Kidney (tissue), 14 donors: ENCODE measurements around the gene NDC1. TPM values are rescaled to one million over a fixed set of nuclear protein-coding genes. Genes with fewer than 3 reads are reported as not detected.

ENCODE experiments used
- DNase-seq, 5 donors: peaks; one replicate each; pipeline ENCODE4 v3.0.0-alpha.2; 2013 to 2020
- FAIRE-seq: peaks from 2 replicates; lab custom pipeline; 2012; peaks lifted over from hg19 to GRCh38; lab: Jason Lieb, UNC
- H3K27ac ChIP-seq, 2 donors: one replicate each; pipeline ENCODE4 v1.7.0; 2013; ENCODE audit warnings: low read depth in 2 of 2, low read length in 2 of 2, inconsistent platforms in 1 of 2
- H3K27me3 ChIP-seq: one replicate; pipeline ENCODE4 v1.7.1; 2013; ENCODE audit warnings: low read length, inconsistent platforms; ENCODE audit not compliant: control insufficient read depth, insufficient read depth
- H3K36me3 ChIP-seq, 3 donors: one replicate each; pipeline versions ENCODE4 v1.7.0 to v1.7.1; 2013; ENCODE audit warnings: low read length in 3 of 3, control low read depth in 1 of 3, inconsistent platforms in 1 of 3; ENCODE audit not compliant: insufficient read depth in 3 of 3, control insufficient read depth in 2 of 3
- H3K4me1 ChIP-seq, 3 donors: one replicate each; pipeline versions ENCODE4 v1.7.0 to v1.7.1; 2013; ENCODE audit warnings: low read length in 3 of 3, inconsistent platforms in 1 of 3, low read depth in 1 of 3; ENCODE audit not compliant: control insufficient read depth in 2 of 3, insufficient read depth in 2 of 3
- H3K4me3 ChIP-seq, 3 donors: one replicate each; pipeline versions ENCODE4 v1.7.0 to v1.8.1; 2013; ENCODE audit warnings: low read length in 3 of 3, control low read depth in 1 of 3, inconsistent platforms in 1 of 3
- H3K9ac ChIP-seq, 3 donors: one replicate each; pipeline versions ENCODE4 v1.7.0 to v1.7.1; 2013; ENCODE audit warnings: low read length in 3 of 3, control low read depth in 1 of 3, inconsistent platforms in 1 of 3
- H3K9me3 ChIP-seq, 3 donors: one replicate each; pipeline versions ENCODE4 v1.7.0 to v1.7.1; 2013; ENCODE audit warnings: low read length in 3 of 3, control low read depth in 1 of 3, inconsistent platforms in 1 of 3; ENCODE audit not compliant: control insufficient read depth in 2 of 3, insufficient read depth in 1 of 3
- intact Hi-C: fragments of 100-400 bp; cut with DNase I; formaldehyde crosslinking; loops from one replicate; pipeline ENCODE4 v1.11.1; 2022
- polyA plus RNA-seq: library from polyadenylated mRNA; stranded (reverse); fragments of 350-450 nt; fragmentation: Illumina TruSeq; extraction: RNeasy Lipid Tissue Mini Kit (QIAGEN cat#74804); gene quantifications from one replicate; pipeline ENCODE4 v1.2.3, GENCODE V29; 2014; ENCODE audit warnings: low read depth, low replicate concordance; ENCODE audit not compliant: insufficient read depth
- total RNA-seq: library from RNA; stranded (reverse); fragmentation: NEBNext Ultra II Directional; extraction: Animal tissue kit (Norgen Biotek cat#: 25700); gene quantifications from one replicate; pipeline ENCODE4 v1.2.1, GENCODE V29; 2021
- TF ChIP-seq, protein P1 (sequence below): IDR thresholded peaks from 3 replicates; pipeline ENCODE4 v1.5.1; 2012; ENCODE audit warnings: mild to moderate bottlenecking, moderate library complexity, borderline replicate concordance; ENCODE audit not compliant: insufficient read depth; ENCODE audit errors: extremely low read depth
- donor health status: control.
- donor health status: control.
- donor health status: control.
- donor health status: control.
- donor health status: control.
- donor health status: DM: yes; HTN: yes; CAD: no.
- donor health status: Normal renal cell carcinoma (clear cell type).

NDC1 gene
- total and polyA plus RNA-seq, 2 donors from 2014 or later, result 5.6 to 8.5 TPM

DNA sequence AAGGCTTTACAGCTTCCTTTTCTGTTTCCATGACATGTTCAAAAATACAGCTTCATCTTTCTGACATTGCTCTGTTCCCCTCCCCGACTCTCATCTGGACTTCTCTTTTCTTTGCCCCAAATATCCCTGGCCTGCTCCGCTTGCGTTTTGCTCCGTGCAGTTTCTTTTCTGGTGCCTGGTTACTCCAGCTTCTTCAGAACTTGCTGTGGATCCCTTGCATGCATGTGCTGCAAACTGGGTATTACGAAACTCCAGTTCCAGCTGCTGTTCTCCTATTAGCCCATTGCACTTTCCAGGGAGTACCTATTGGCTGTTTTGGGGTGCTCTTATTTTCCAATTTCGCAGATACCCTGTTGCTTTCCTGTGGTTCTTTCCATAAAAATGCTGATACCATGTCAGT lies 9.9 kb upstream of the NDC1 start:
- no peaks in the 10 kb centered on the region for H3K4me1 ChIP-seq
- H3K36me3 ChIP-seq, result no peaks in the 10 kb centered on the region
- no peak overlapping the region for H3K9ac ChIP-seq
- H3K27me3 ChIP-seq, result no peaks in the 10 kb centered on the region
- DNase-seq, result no peak
- H3K4me3 ChIP-seq, result no peak overlapping the region
- H3K9me3 ChIP-seq, result no peaks in the 10 kb centered on the region
- TF ChIP-seq, protein P1, sequence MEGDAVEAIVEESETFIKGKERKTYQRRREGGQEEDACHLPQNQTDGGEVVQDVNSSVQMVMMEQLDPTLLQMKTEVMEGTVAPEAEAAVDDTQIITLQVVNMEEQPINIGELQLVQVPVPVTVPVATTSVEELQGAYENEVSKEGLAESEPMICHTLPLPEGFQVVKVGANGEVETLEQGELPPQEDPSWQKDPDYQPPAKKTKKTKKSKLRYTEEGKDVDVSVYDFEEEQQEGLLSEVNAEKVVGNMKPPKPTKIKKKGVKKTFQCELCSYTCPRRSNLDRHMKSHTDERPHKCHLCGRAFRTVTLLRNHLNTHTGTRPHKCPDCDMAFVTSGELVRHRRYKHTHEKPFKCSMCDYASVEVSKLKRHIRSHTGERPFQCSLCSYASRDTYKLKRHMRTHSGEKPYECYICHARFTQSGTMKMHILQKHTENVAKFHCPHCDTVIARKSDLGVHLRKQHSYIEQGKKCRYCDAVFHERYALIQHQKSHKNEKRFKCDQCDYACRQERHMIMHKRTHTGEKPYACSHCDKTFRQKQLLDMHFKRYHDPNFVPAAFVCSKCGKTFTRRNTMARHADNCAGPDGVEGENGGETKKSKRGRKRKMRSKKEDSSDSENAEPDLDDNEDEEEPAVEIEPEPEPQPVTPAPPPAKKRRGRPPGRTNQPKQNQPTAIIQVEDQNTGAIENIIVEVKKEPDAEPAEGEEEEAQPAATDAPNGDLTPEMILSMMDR, result no peak
- no peak for FAIRE-seq
- no peak overlapping the region for H3K27ac ChIP-seq
- intact Hi-C loops, result no loop called here

DNA sequence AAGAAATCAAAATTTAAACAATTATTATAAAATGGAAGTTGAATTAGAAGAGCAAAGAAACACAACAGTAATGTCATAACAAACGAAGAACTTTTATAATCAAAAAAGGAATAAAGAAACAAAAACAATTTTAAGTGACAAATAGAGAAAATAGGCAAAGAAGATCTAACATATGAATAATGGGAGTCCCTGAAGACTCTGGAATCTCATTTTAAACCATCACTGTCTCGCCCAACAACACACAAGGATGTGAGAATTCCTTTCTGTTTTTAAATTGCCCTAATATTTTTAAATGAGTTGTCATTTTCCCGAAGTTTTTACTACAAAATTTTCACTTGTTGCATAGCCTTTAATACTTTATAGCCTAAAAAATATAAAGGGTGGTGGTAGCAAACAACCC lies 4.3 kb upstream of the NDC1 start:
- H3K36me3 ChIP-seq, result no peaks in the 10 kb centered on the region
- H3K27me3 ChIP-seq, result no peaks in the 10 kb centered on the region
- no peak overlapping the region for H3K4me3 ChIP-seq
- TF ChIP-seq, protein P1, result no peak
- H3K27ac ChIP-seq, result no peak overlapping the region
- H3K4me1 ChIP-seq, result no peaks in the 10 kb centered on the region
- no peak for FAIRE-seq
- intact Hi-C loops, result no loop called here
- DNase-seq, result no peak
- no peak overlapping the region for H3K9ac ChIP-seq
- no peaks in the 10 kb centered on the region for H3K9me3 ChIP-seq

- TF ChIP-seq, protein P1, result no peak
- Histone ChIP-seq H3K27me3 (no peaks in the 10 kb centered on the region), H3K4me1 (no peaks in the 10 kb centered on the region), H3K9ac (peak overlapping the region in 2 of 3 donors; percentile 43 to 95), H3K27ac (peak overlapping the region in 1 of 2 donors; percentile 99), H3K9me3 (no peaks in the 10 kb centered on the region), H3K4me3 (peak overlapping the region; percentile 62 to 93 (median 88)), H3K36me3 (no peaks in the 10 kb centered on the region)
- intact Hi-C loops, result no loop called here
- no peak for DNase-seq
- no peak for FAIRE-seq
Measured at GRCh38 chr1:53838654-53838974, 518 bp upstream of the NDC1 start.

- Histone ChIP-seq H3K36me3 (no peaks in the 10 kb centered on the region), H3K4me1 (no peaks in the 10 kb centered on the region), H3K9me3 (no peaks in the 10 kb centered on the region), H3K9ac (peak overlapping the region; percentile 12 to 95 (median 88)), H3K4me3 (peak overlapping the region; percentile 88 to 93 (median 91)), H3K27ac (peak overlapping the region in 1 of 2 donors; percentile 100), H3K27me3 (no peaks in the 10 kb centered on the region)
- no peak for DNase-seq
- intact Hi-C loops, result no loop called here
- no peak for FAIRE-seq
- TF ChIP-seq, protein P1, result no peak
Measured at GRCh38 chr1:53837646-53837923, 511 bp downstream of the NDC1 start.
